HG02678 (cell line): Measurements from ENCODE around the gene BSG.
"Not testable (repeated sequence)": the region's sequence is repeated elsewhere in the genome, so short reads cannot be mapped to it uniquely, and the experiment has no call there.

Source experiments
- ATAC-seq: cut with Tn5 transposase; IDR thresholded peaks from one replicate; pipeline ENCODE4 v1.9.1; 2021; ENCODE audit warnings: mild to moderate bottlenecking, moderate library complexity; ENCODE audit not compliant: unreplicated experiment

BSG gene

DNA sequence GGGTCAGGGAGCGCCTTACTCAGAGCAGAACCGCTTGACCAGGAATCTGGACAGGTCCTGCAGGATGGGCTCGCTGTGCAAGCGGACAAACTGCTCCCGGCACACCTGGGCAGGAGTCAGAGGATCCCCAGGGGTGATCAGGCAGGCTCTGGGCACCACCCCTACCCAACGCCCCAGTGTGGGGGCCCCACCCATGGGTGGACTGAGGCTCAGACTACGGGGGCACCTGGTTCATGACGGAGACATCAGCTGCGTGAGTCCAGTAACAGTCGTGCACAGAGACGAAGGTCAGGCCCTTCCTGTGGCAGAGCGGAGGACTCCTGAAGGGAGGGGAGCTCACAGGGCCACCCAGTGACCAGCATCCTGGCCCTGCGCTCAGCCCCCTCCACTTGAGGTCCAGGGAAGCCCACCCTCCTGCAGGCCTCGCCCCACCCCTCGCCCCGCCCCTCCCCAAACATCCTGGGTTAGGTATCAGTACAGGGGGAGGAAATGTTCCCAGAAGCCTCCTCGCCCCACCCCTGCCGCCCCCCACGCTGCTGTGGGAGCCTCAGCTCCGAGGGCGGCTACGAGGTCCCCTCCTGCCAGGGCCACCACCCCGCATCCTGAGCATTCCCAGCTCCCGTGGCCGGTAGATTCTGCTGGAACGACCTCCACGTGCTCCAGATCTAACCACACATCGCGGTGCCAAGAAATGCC lies 45.3 kb downstream of the BSG start:
- ATAC-seq, result no peak

- no peak for ATAC-seq
Observed at GRCh38 chr19:618247-618619, 45.8 kb downstream of the BSG start.

DNA sequence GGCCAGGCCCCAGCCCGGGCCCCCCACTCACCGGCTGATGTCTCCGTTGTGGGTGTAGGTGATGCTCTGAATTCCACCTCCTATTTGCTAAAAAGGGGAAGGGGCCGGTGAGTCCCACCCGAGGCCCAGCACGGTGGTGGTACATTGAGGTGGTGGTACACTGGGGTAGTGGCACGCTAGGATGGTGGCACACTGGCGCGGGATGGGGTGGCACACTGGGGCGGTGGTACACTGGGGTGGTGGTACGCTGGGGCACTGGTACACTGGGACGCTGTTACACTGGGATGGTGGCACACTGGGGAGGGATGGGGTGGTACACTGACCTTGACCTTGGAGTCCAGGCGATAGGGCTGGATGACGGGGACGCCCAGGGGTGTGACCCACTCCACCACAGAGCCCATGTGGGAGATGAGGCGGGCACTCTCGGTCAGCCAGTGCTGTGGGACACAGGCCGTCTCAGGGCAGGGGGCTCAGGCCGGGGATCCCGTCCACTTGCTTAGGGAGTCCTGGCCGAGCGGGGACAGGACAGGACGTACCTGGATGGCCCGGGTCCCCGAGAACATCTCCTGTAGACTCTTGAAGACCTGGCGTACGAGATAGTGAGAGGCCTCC lies 46.4 kb downstream of the BSG start:
- ATAC-seq, result no peak

GRCh38 chr19:619286-620002 lies 47.0 kb downstream of the BSG start:
- ATAC-seq, result no peak

DNA sequence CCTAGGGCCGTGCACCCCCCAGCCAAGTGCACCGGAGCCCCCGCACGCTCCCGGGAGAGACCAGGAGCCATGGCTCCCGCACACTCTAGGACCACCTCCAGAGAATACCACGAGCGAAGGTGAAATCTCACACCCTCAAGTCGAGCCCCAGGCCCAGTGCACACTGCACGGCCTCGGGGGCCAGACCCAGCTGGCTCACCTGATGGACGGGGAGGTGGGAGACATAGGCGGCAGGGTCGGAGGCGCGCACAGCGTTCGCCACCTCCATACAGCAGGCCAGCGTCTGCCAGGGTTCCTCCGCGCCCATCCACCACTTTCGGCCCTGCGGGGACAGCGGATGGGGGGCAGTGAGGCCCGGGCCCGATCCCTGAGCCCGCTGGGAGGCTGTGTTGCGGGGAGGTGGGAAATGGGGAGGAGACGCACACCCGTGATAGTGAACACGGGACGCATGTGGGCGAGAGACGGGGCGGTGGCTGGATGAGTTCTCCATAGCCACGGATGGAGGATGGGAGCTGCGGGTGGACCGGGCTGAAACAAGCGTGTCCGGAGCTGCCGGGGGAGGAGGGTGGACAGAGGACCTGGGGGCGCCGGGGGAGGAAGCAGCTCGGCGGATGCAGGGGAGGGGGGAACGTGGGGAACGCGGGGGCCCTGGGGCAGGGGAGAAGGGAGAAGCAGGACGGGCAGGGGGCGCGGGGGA lies 47.9 kb downstream of the BSG start:
- no peak for ATAC-seq

- ATAC-seq, result not testable (repeated sequence)
Observed at GRCh38 chr19:621191-621590, 48.8 kb downstream of the BSG start.

- ATAC-seq, result no peak
Observed at GRCh38 chr19:621819-622218, 49.4 kb downstream of the BSG start.

- ATAC-seq, result no peak
Observed at GRCh38 chr19:622666-623065, 50.3 kb downstream of the BSG start.

- ATAC-seq, result no peak
Observed at GRCh38 chr19:623175-623916, 51.0 kb downstream of the BSG start.

GRCh38 chr19:623974-624373 lies 51.6 kb downstream of the BSG start:
- no peak for ATAC-seq

DNA sequence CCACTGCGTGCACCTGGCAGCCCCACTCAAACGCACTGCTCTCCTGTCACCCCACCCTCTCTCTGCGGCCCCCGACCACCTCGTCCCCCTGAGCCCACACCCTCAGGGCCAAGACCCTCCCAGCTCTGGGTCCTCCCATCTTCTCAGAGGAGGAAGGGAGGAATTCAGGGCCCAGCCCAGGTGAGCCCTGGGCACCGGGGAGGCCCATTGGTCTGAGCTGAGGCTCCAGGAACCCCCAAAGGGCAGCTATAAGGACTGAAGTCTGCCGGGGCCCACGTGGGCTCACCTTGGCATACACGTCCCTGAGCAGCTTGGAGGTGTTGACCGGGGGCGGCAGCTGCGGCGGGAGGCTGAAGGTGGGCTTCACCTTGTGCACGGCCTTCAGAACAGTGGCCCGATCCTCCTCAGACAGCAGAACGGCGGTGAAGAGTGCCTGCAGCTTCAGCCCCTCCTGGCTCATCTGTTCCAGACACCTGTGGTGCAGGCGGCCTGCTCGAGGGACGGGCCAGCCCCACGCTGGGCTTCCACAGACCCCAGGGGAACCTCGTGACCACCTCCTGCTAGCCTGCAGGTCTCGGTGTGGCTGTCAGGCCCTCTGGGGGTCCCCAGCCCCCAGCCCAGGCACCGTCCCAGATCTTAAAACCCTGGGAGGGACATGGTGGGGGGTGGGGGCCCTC lies 52.2 kb downstream of the BSG start:
- no peak for ATAC-seq

GRCh38 chr19:625257-625656 lies 52.9 kb downstream of the BSG start:
- ATAC-seq, result no peak

- ATAC-seq, result not testable (repeated sequence)
Observed at GRCh38 chr19:626566-626965, 54.2 kb downstream of the BSG start.

DNA sequence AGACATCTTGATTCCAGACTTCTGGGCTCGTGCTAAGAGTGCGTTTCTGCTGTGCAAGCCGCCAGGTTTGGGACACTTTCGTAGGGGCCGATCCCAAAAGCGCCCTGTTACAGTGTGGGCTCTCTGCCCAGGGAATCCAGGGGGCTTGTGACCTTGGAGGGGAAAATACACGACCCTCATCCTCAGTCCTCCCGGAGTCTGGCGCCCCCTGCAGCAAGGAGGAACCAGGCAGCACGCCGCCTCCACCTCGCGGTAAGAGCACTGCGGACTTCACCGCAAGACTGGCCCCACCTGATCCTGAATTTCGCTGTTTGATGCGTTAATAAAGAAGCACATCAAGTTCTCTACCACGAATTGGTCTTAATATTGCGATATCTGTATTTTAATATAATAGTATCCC lies 55.8 kb downstream of the BSG start:
- ATAC-seq, result no peak

- ATAC-seq, result not testable (repeated sequence)
Observed at GRCh38 chr19:629515-629914, 57.1 kb downstream of the BSG start.

- ATAC-seq, result no peak
Observed at GRCh38 chr19:629961-630714, 57.7 kb downstream of the BSG start.

DNA sequence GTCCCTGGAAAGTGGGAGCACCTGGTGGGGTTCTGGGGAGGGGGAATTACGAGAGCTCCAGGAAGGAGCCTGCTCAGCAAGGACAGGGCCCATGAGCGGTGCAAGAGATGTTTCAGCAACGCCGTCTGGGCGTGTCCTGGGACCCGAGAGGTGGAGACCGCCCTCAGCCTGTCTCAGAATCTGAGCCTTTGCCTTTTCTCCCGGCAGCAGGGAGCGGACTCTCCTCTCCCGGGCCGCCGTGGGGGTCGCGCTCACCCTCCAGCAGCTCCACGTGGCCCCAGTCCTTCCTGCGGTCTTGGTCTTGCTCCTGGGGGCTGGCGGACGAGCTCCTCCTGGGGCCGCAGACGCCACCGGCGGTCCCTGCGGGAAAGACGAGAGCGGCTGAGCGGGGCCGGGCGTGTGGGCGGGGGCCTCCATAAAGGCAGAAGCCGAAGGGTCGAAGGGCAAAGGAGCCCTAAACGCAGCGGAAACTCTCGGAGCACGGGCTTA lies 60.2 kb downstream of the BSG start:
- ATAC-seq, result peak; percentile 6
